Activated CD8-positive, alpha-beta T cell treated with anti-CD3 and anti-CD28 coated beads for 36 hours (primary cell): ENCODE data around the gene SMIM35. TPM values are rescaled to one million over a fixed set of nuclear protein-coding genes. Genes with fewer than 3 reads are reported as not detected.

Source experiments
- ATAC-seq: fragments of 200-7000 bp; cut with Tn5 transposase; one replicate; pipeline ENCODE4 v1.10.0; 2021; ENCODE audit warnings: mild to moderate bottlenecking, moderate library complexity
- CTCF ChIA-PET: fragments of 350-600 bp; sonication (Branson Sonifier 250); formaldehyde crosslinking; loops from one replicate; lab custom pipeline; 2021; ENCODE audit warnings: antibody characterized with exemption; lab: Charles Lee
- POLR2A ChIA-PET: fragments of 350-600 bp; sonication (Branson Sonifier 250); formaldehyde crosslinking; loops from one replicate; lab custom pipeline; 2021; ENCODE audit warnings: antibody characterized with exemption; lab: Charles Lee
- DNase-seq: peaks from one replicate; pipeline ENCODE4 v3.0.0-alpha.2; 2020
- H3K27ac Mint-ChIP-seq: one replicate; pipeline ENCODE4 v1.8.0; 2021; ENCODE audit warnings: mild to moderate bottlenecking, mixed read lengths
- H3K27me3 Mint-ChIP-seq: one replicate; pipeline ENCODE4 v1.8.0; 2021; ENCODE audit warnings: mixed read lengths
- H3K36me3 Mint-ChIP-seq: one replicate; pipeline ENCODE4 v1.8.0; 2021; ENCODE audit warnings: low read depth, mixed read lengths
- H3K4me1 Mint-ChIP-seq: one replicate; pipeline ENCODE4 v1.8.0; 2021; ENCODE audit warnings: low read depth, mixed read lengths
- H3K4me3 Mint-ChIP-seq: one replicate; pipeline ENCODE4 v1.8.0; 2021; ENCODE audit warnings: mild to moderate bottlenecking, moderate library complexity, mixed read lengths
- H3K9me3 Mint-ChIP-seq: one replicate; pipeline ENCODE4 v1.8.0; 2021; ENCODE audit warnings: mixed read lengths
- CTCF ChIP-seq: fragments of 200-600 bp; IDR thresholded peaks from one replicate; pipeline ENCODE4 v1.8.0; 2022; ENCODE audit warnings: antibody characterized with exemption, mild to moderate bottlenecking
- intact Hi-C: fragments of 100-400 bp; cut with micrococcal nuclease; formaldehyde crosslinking; loops from one replicate; pipeline ENCODE4 v1.10.0; 2022
- total RNA-seq, 2 experiments: library from RNA; stranded (reverse); gene quantifications; one replicate each; pipeline ENCODE4 v1.2.3, GENCODE V29; 2021

The SMIM35 gene
- total RNA-seq, 2 experiments from 2014 or later = 0.27 to 0.32 TPM

GRCh38 chr11:118042141-118042540 is 44.6 kb downstream of the SMIM35 start:
- TF ChIP-seq CTCF = no peak
- POLR2A ChIA-PET = interaction anchor here (0.7 to 2.7 kb wide), 4 partner anchors 9 to 45 kb away, joined by 3 to 17 read pairs (median 4); no protein-coding TSS in a partner anchor
- H3K9me3 Mint-ChIP-seq = no peaks in the 10 kb centered on the region
- CTCF ChIA-PET = interaction anchor here (1.3 to 1.6 kb wide), 2 partner anchors 9 to 11 kb away, joined by 4 to 6 read pairs; no protein-coding TSS in a partner anchor
- ATAC-seq = no peak
- H3K4me1 Mint-ChIP-seq = peaks cover 74% of the 10 kb centered on the region
- no peaks in the 10 kb centered on the region for H3K27me3 Mint-ChIP-seq
- peak overlapping the region; percentile 1 for H3K4me3 Mint-ChIP-seq
- no peak for DNase-seq
- intact Hi-C loops = no loop called here
- H3K36me3 Mint-ChIP-seq = no peaks in the 10 kb centered on the region
- peak overlapping the region; percentile 77 for H3K27ac Mint-ChIP-seq

GRCh38 chr11:118033443-118033842 is 53.3 kb downstream of the SMIM35 start:
- TF ChIP-seq CTCF = no peak
- intact Hi-C loops = no loop called here
- DNase-seq (no peak), ATAC-seq (peak; percentile 49)
- Mint-ChIP-seq H3K27me3 (no peaks in the 10 kb centered on the region), H3K9me3 (peaks cover 4% of the 10 kb centered on the region), H3K27ac (peak overlapping the region; percentile 74), H3K4me1 (peaks cover 33% of the 10 kb centered on the region), H3K36me3 (no peaks in the 10 kb centered on the region), H3K4me3 (no peak overlapping the region)
- ChIA-PET POLR2A (interaction anchor here (1.9 kb wide), 1 partner anchor 31 kb away, joined by 5 read pairs; no protein-coding TSS in a partner anchor), CTCF (no interaction called here)

GRCh38 chr11:118028626-118029025 is 58.1 kb downstream of the SMIM35 start:
- POLR2A ChIA-PET = interaction anchor here (1.1 kb wide), 1 partner anchor 12 kb away, joined by 4 read pairs; no protein-coding TSS in a partner anchor
- no peak for DNase-seq
- no peaks in the 10 kb centered on the region for H3K36me3 Mint-ChIP-seq
- no peak for TF ChIP-seq CTCF
- H3K27me3 Mint-ChIP-seq = no peaks in the 10 kb centered on the region
- no peak for ATAC-seq
- CTCF ChIA-PET = interaction anchor here (0.7 to 3.0 kb wide), 6 partner anchors 8 to 184 kb away, joined by 3 to 23 read pairs (median 3); no protein-coding TSS in a partner anchor
- intact Hi-C loops = no loop called here
- H3K4me3 Mint-ChIP-seq = no peak overlapping the region
- peaks cover 4% of the 10 kb centered on the region for H3K9me3 Mint-ChIP-seq
- H3K27ac Mint-ChIP-seq = no peak overlapping the region
- H3K4me1 Mint-ChIP-seq = peaks cover 34% of the 10 kb centered on the region

GRCh38 chr11:118027694-118028093 is 59.1 kb downstream of the SMIM35 start:
- intact Hi-C loops = no loop called here
- ChIA-PET POLR2A (interaction anchor here (0.7 kb wide), 1 partner anchor 12 kb away, joined by 3 read pairs; no protein-coding TSS in a partner anchor), CTCF (interaction anchor here (1.0 to 1.1 kb wide), 3 partner anchors 12 to 77 kb away, joined by 3 to 6 read pairs (median 3); no protein-coding TSS in a partner anchor)
- no peak overlapping the region for H3K27ac Mint-ChIP-seq
- H3K36me3 Mint-ChIP-seq = no peaks in the 10 kb centered on the region
- no peak for ATAC-seq
- peaks cover 26% of the 10 kb centered on the region for H3K4me1 Mint-ChIP-seq
- DNase-seq = no peak
- no peak overlapping the region for H3K4me3 Mint-ChIP-seq
- no peaks in the 10 kb centered on the region for H3K27me3 Mint-ChIP-seq
- no peak for TF ChIP-seq CTCF
- peaks cover 4% of the 10 kb centered on the region for H3K9me3 Mint-ChIP-seq

- POLR2A ChIA-PET = interaction anchor here (0.7 to 1.4 kb wide), 3 partner anchors 10 to 20 kb away, joined by 3 to 5 read pairs (median 4); no protein-coding TSS in a partner anchor
- Mint-ChIP-seq H3K36me3 (peaks cover 22% of the 10 kb centered on the region), H3K4me1 (peaks cover 23% of the 10 kb centered on the region), H3K4me3 (no peak overlapping the region), H3K27me3 (no peaks in the 10 kb centered on the region), H3K27ac (no peak overlapping the region), H3K9me3 (peaks cover 41% of the 10 kb centered on the region)
- intact Hi-C loops = no loop called here
- ATAC-seq (no peak), DNase-seq (no peak)
- no peak for TF ChIP-seq CTCF
- CTCF ChIA-PET = interaction anchor here (0.8 to 3.9 kb wide), 6 partner anchors 9 to 214 kb away, joined by 3 to 23 read pairs (median 5); no protein-coding TSS in a partner anchor
Measured at GRCh38 chr11:118021146-118021545, 65.6 kb downstream of the SMIM35 start.
